ENCODE results near the gene NCAM2.

DNA sequence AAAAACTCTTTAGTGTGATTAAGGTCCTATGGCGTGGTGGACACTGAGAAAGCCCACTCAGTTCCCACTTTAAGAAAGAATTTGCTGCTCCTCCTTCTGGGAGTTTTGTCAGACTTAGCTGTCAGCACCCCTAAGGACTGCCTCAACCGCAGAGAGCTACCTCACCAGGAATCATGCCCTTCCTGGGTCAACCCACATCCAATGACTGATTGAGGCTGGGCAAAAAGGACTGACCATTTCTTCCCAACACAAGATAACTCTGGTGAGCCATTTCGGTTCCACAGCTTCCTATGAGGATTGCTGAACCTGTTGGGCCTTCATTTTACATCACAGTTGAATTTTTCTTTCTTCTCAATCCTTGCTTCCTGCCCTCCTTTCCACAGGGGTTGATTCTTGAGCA, 197.9 kb downstream of the NCAM2 start:
- TF ChIP-seq, protein P1, sequence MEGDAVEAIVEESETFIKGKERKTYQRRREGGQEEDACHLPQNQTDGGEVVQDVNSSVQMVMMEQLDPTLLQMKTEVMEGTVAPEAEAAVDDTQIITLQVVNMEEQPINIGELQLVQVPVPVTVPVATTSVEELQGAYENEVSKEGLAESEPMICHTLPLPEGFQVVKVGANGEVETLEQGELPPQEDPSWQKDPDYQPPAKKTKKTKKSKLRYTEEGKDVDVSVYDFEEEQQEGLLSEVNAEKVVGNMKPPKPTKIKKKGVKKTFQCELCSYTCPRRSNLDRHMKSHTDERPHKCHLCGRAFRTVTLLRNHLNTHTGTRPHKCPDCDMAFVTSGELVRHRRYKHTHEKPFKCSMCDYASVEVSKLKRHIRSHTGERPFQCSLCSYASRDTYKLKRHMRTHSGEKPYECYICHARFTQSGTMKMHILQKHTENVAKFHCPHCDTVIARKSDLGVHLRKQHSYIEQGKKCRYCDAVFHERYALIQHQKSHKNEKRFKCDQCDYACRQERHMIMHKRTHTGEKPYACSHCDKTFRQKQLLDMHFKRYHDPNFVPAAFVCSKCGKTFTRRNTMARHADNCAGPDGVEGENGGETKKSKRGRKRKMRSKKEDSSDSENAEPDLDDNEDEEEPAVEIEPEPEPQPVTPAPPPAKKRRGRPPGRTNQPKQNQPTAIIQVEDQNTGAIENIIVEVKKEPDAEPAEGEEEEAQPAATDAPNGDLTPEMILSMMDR (conservative IDR thresholded peaks at IDR 0.05; ENCODE audit: low read depth in 2 of 2), result no peak
- TF ChIP-seq EZH2phosphoT487 (IDR thresholded peaks at IDR 0.05; ENCODE audit: unreplicated experiment) (no peak), NANOG (IDR thresholded peaks at IDR 0.05; ENCODE audit: borderline replicate concordance) (no peak), CREB1 (CRISPR knock-in tag; IDR thresholded peaks at IDR 0.05; ENCODE audit: low read depth) (no peak), EZH2 (IDR thresholded peaks at IDR 0.05; ENCODE audit: low read depth, unreplicated experiment) (no peak), POLR2AphosphoS5 (IDR thresholded peaks at IDR 0.05; ENCODE audit: low read depth) (no peak), JUNB (IDR thresholded peaks at IDR 0.05; ENCODE audit: unreplicated experiment) (no peak), REST (IDR thresholded peaks at IDR 0.05; ENCODE audit: unreplicated experiment) (no peak), ZNF114 (CRISPR knock-in tag; IDR thresholded peaks at IDR 0.05) (no peak), ZNF331 (CRISPR knock-in tag; IDR thresholded peaks at IDR 0.05; ENCODE audit: low read depth) (no peak)
- TF ChIP-seq, protein P2, sequence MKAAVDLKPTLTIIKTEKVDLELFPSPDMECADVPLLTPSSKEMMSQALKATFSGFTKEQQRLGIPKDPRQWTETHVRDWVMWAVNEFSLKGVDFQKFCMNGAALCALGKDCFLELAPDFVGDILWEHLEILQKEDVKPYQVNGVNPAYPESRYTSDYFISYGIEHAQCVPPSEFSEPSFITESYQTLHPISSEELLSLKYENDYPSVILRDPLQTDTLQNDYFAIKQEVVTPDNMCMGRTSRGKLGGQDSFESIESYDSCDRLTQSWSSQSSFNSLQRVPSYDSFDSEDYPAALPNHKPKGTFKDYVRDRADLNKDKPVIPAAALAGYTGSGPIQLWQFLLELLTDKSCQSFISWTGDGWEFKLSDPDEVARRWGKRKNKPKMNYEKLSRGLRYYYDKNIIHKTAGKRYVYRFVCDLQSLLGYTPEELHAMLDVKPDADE (IDR thresholded peaks at IDR 0.05), result no peak

Data from GM23338 (cell line).